Endothelial cell of umbilical vein (primary cell): Measurements from ENCODE around the gene ANKS1B. TPM values are rescaled to one million over a fixed set of nuclear protein-coding genes. Genes with fewer than 3 reads are reported as not detected.

Experiments
- BruUV-seq: library from RNA; stranded (reverse); fragments of 400-500 nt; replicated peaks from 2 replicates; lab custom pipeline; 2021; lab: Mats Ljungman, UMichigan
- CTCF ChIA-PET: fragments of 300-600, 350-600 bp; sonication (Branson Sonifier 250); formaldehyde crosslinking; loops from one replicate; lab custom pipeline; 2021; ENCODE audit warnings: antibody characterized with exemption, inconsistent platforms; lab: Charles Lee
- POLR2A ChIA-PET: fragments of 300-600, 350-600 bp; sonication (Branson Sonifier 250); formaldehyde crosslinking; loops from one replicate; lab custom pipeline; 2021; ENCODE audit warnings: antibody characterized with exemption, inconsistent platforms; lab: Charles Lee
- DNase-seq: peaks from one replicate; pipeline ENCODE4 v3.0.0-alpha.2; 2011; ENCODE audit warnings: low read depth, low spot score
- FAIRE-seq: peaks from 2 replicates; lab custom pipeline; 2011; peaks lifted over from hg19 to GRCh38; lab: Jason Lieb, UNC
- H2AFZ ChIP-seq: 2 replicates; pipeline ENCODE4 v1.6.0; 2012; ENCODE audit warnings: low read depth, low read length, control low read depth, inconsistent platforms
- H3K27ac ChIP-seq: 2 replicates; pipeline ENCODE4 v1.5.1; 2011; ENCODE audit warnings: low read depth, mild to moderate bottlenecking, control low read depth, low read length, moderate library complexity; ENCODE audit not compliant: insufficient read depth
- H3K27me3 ChIP-seq, 2 experiments: 2 replicates each; pipeline versions ENCODE4 v1.6.0 to v1.6.1; 2011; ENCODE audit warnings: low read length in 2 of 2, mixed read lengths in 1 of 2; ENCODE audit not compliant: control insufficient read depth in 2 of 2, insufficient read depth in 2 of 2
- H3K36me3 ChIP-seq, 2 experiments: 2 replicates in 1 of 2; 3 replicates in 1 of 2; pipeline ENCODE4 v1.5.1; 2011; ENCODE audit warnings: low read length in 2 of 2, mild to moderate bottlenecking in 1 of 2, moderate library complexity in 1 of 2; ENCODE audit not compliant: control insufficient read depth in 2 of 2, insufficient read depth in 2 of 2; ENCODE audit errors: extremely low read depth in 1 of 2
- H3K4me1 ChIP-seq: 3 replicates; pipeline ENCODE4 v1.5.1; 2011; ENCODE audit warnings: mild to moderate bottlenecking, low read length; ENCODE audit not compliant: control insufficient read depth, insufficient read depth; ENCODE audit errors: extremely low read depth
- H3K4me2 ChIP-seq: 2 replicates; pipeline ENCODE4 v1.6.1; 2011; ENCODE audit warnings: low read length, control low read depth, mixed read lengths; ENCODE audit not compliant: insufficient read depth
- H3K4me3 ChIP-seq, 3 experiments: fragments of 200-600 bp in 1 of 3; sonication (generic), shearing (Covaris generic) in 1 of 3; replicated peaks in 1 of 3; 2 replicates each; pipeline ENCODE4 v1.5.1; 2011 to 2016; ENCODE audit warnings: control low read depth in 3 of 3, low read length in 3 of 3, mild to moderate bottlenecking in 2 of 3, inconsistent platforms in 1 of 3, low read depth in 1 of 3, moderate library complexity in 1 of 3; ENCODE audit not compliant: insufficient read depth in 1 of 3
- H3K79me2 ChIP-seq: 2 replicates; pipeline ENCODE4 v1.6.0; 2012; ENCODE audit warnings: low read length, inconsistent platforms; ENCODE audit not compliant: control insufficient read depth, insufficient read depth
- H3K9ac ChIP-seq: replicated peaks from 2 replicates; pipeline ENCODE3; 2011; ENCODE audit warnings: low read length, control low read depth; ENCODE audit not compliant: insufficient read depth; ENCODE audit errors: extremely low read depth
- H3K9me1 ChIP-seq: replicated peaks from 3 replicates; pipeline ENCODE4 v1.6.0; 2011; ENCODE audit warnings: mild to moderate bottlenecking, low read length; ENCODE audit not compliant: control insufficient read depth, insufficient read depth; ENCODE audit errors: extremely low read depth
- H3K9me3 ChIP-seq: replicated peaks from 2 replicates; pipeline ENCODE4 v1.5.1; 2012; ENCODE audit warnings: low read length, inconsistent platforms; ENCODE audit not compliant: control insufficient read depth, insufficient read depth
- H4K20me1 ChIP-seq: replicated peaks from 2 replicates; pipeline ENCODE3; 2011; ENCODE audit warnings: mild to moderate bottlenecking, low read length; ENCODE audit not compliant: control insufficient read depth, insufficient read depth; ENCODE audit errors: extremely low read depth
- EZH2 ChIP-seq: IDR thresholded peaks from 2 replicates; pipeline ENCODE4 v1.6.1; 2012; ENCODE audit warnings: borderline replicate concordance, low read depth, mild to moderate bottlenecking, moderate library complexity, low read length, inconsistent platforms; ENCODE audit not compliant: severe bottlenecking
- FOS ChIP-seq: IDR thresholded peaks from 2 replicates; pipeline ENCODE4 v1.6.1; 2011; ENCODE audit warnings: mild to moderate bottlenecking, low read length, moderate library complexity, borderline replicate concordance; ENCODE audit not compliant: insufficient read depth
- JUN ChIP-seq: IDR thresholded peaks from 2 replicates; pipeline ENCODE4 v1.6.1; 2011; ENCODE audit warnings: borderline replicate concordance, low read depth; ENCODE audit not compliant: insufficient read length, insufficient read depth
- MYC ChIP-seq: IDR thresholded peaks from one replicate; pipeline ENCODE4 v1.6.1; 2011; ENCODE audit warnings: mild to moderate bottlenecking, low read depth, low read length
- POLR2A ChIP-seq: IDR thresholded peaks from 2 replicates; pipeline ENCODE4 v1.6.1; 2012; ENCODE audit warnings: low read depth, mild to moderate bottlenecking, control low read depth, low read length
- dilution Hi-C: fragments of 300-500 bp; cut with MboI; formaldehyde crosslinking; loops from one replicate; pipeline ENCODE4 v1.15.0; 2019; ENCODE audit warnings: low sequenced_read_pairs; ENCODE audit not compliant: extremely low pct_ligation_motif_present
- intact Hi-C: fragments of 100-400 bp; cut with micrococcal nuclease; formaldehyde crosslinking; loops from one replicate; pipeline ENCODE4 v1.10.0; 2022
- polyA plus RNA-seq, 4 experiments: library from polyadenylated mRNA; depleted of rRNA in 3 of 4; stranded (reverse) in 3 of 4; unstranded in 1 of 4; fragments of >200 nt; gene quantifications; 2 replicates each; pipeline versions ENCODE4 v1.2.1 to v1.2.3, GENCODE V29; 2011 to 2012; ENCODE audit warnings: missing spikeins in 1 of 4
- total RNA-seq: library from RNA; stranded (reverse); gene quantifications from 2 replicates; pipeline ENCODE4 v1.2.3, GENCODE V29; 2021

ANKS1B gene
- total and polyA plus RNA-seq, 2 donors (not counting 3 experiments of a cell fraction or from before 2014, with no cell fraction given) = 0.15 to 0.38 TPM

DNA sequence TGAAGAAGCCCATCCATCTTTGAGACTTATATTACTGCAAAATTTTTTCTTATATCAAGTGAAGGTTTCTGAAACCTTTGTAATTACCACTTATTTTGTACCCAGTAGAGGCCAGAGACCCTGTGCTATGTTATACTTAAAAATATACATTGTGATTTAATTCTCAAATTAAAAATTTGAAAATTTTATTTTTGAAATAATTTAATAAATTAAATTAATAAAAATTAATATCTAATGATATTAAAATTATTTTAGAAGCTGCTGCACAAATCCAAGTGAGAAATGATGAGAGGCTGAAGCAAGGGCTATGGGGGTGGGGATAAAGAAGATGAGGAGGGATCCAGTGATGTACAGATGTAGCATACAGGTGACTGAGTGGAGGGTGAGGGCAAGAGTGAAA is 1080.9 kb downstream of the ANKS1B start:
- Histone ChIP-seq H3K27ac (no peak overlapping the region), H3K9ac (no peak overlapping the region), H3K27me3 (no peaks in the 10 kb centered on the region), H3K4me2 (no peak overlapping the region), H3K79me2 (no peaks in the 10 kb centered on the region), H4K20me1 (no peaks in the 10 kb centered on the region), H3K9me3 (no peaks in the 10 kb centered on the region), H3K4me1 (no peaks in the 10 kb centered on the region), H3K9me1 (no peaks in the 10 kb centered on the region), H3K4me3 (no peak overlapping the region), H2AFZ (no peak overlapping the region), H3K36me3 (no peaks in the 10 kb centered on the region)
- no TSS peak for BruUV-seq
- dilution Hi-C loops (no loop called here), intact Hi-C loops (no loop called here)
- ChIA-PET CTCF (no interaction called here), POLR2A (no interaction called here)
- DNase-seq (no peak), FAIRE-seq (no peak)
- TF ChIP-seq JUN (no peak), EZH2 (no peak), POLR2A (no peak), FOS (no peak)

DNA sequence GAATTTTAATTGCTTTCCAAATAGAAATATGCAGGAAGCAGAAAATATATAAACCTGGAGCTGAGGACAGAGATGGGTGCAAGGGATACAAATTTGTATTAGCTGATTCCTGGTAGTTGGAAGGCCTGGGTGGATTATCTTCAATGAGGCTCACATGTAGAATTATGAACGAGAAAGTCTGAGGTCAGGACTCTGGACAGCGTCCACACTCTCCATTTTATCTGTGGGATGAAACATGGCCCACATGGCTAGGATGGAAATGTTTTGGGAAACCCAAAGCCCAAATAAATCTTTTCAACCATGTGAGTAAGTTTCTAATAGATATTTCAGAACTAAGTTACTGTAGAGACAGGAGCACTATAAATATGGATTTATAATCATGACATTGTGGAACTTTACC is 1083.5 kb downstream of the ANKS1B start:
- Histone ChIP-seq H3K79me2 (no peaks in the 10 kb centered on the region), H3K9me3 (no peaks in the 10 kb centered on the region), H2AFZ (no peak overlapping the region), H3K4me1 (no peaks in the 10 kb centered on the region), H3K36me3 (no peaks in the 10 kb centered on the region), H3K4me2 (no peak overlapping the region), H4K20me1 (no peaks in the 10 kb centered on the region), H3K27ac (no peak overlapping the region), H3K9me1 (peaks cover 2% of the 10 kb centered on the region), H3K27me3 (peaks cover 6 to 8% of the 10 kb centered on the region in 2 experiments), H3K9ac (no peak overlapping the region), H3K4me3 (no peak overlapping the region)
- ChIA-PET CTCF (no interaction called here), POLR2A (no interaction called here)
- DNase-seq (no peak), FAIRE-seq (no peak)
- dilution Hi-C loops (no loop called here), intact Hi-C loops (no loop called here)
- no TSS peak for BruUV-seq
- TF ChIP-seq MYC = no peak
